HCT116 (cell line): ENCODE measurements around the gene NEU4. TPM values are rescaled to one million over a fixed set of nuclear protein-coding genes. Genes with fewer than 3 reads are reported as not detected.

ENCODE experiments used
- ATAC-seq: fragments of 200-7000 bp; cut with Tn5 transposase; 2 replicates; pipeline ENCODE4 v1.9.1; 2020; ENCODE audit warnings: mild to moderate bottlenecking, moderate library complexity
- BruUV-seq: library from RNA; stranded (reverse); fragments of 400-500 nt; replicated peaks from 2 replicates; lab custom pipeline; 2021; lab: Mats Ljungman, UMichigan
- CTCF ChIA-PET: fragments of 300-600 bp; sonication (Branson Sonifier 250); formaldehyde crosslinking; loops from one replicate; lab custom pipeline; 2021; ENCODE audit warnings: antibody characterized with exemption; lab: Charles Lee
- POLR2A ChIA-PET: fragments of 300-600, 350-600 bp; sonication (Branson Sonifier 250); formaldehyde crosslinking; loops from one replicate; lab custom pipeline; 2021; ENCODE audit warnings: antibody characterized with exemption; lab: Charles Lee
- RAD21 ChIA-PET, 2 experiments: fragments of 300-600 bp; sonication (Branson Sonifier 250); formaldehyde crosslinking; loops; one replicate each; lab custom pipeline; 2023; ENCODE audit warnings: low total read pairs in 2 of 2; ENCODE audit not compliant: uncharacterized antibody in 2 of 2, unreplicated experiment in 2 of 2, low non-redundant PET in 1 of 2; lab: Charles Lee
- DNase-seq: peaks from one replicate; pipeline ENCODE4 v3.0.0-alpha.2; 2010; ENCODE audit warnings: low read depth, low spot score
- H2AFZ ChIP-seq: fragments of 200-600 bp; shearing (Covaris generic), sonication (generic); 2 replicates; pipeline ENCODE4 v1.6.1; 2017; ENCODE audit warnings: low read depth, mixed run types, mixed read lengths, antibody characterized with exemption, low read length; ENCODE audit not compliant: poor library complexity, severe bottlenecking
- H3K27ac ChIP-seq: 2 replicates; pipeline ENCODE4 v1.5.1; 2012; ENCODE audit warnings: low read depth, low read length
- H3K27me3 ChIP-seq: fragments of 200-600 bp; sonication (generic); 2 replicates; pipeline ENCODE4 v1.6.1; 2016; ENCODE audit warnings: mixed run types, low read length, mixed read lengths; ENCODE audit not compliant: insufficient read depth
- H3K36me3 ChIP-seq, 2 experiments: fragments of 200-500 bp in 1 of 2; fragments of 200-600 bp in 1 of 2; sonication (Bioruptor generic) in 1 of 2; sonication (generic) in 1 of 2; 2 replicates each; pipeline versions ENCODE4 v1.5.1 to v1.6.1; 2014 to 2016; ENCODE audit warnings: low read length in 2 of 2, inconsistent platforms in 1 of 2, mixed read lengths in 1 of 2, mixed run types in 1 of 2; ENCODE audit not compliant: insufficient read depth in 2 of 2, control insufficient read depth in 1 of 2
- H3K4me1 ChIP-seq, 2 experiments: fragments of 200-600 bp in 1 of 2; sonication (generic) in 1 of 2; 2 replicates each; pipeline versions ENCODE4 v1.5.1 to v1.6.1; 2012 to 2017; ENCODE audit warnings: low read length in 2 of 2, inconsistent platforms in 1 of 2, mild to moderate bottlenecking in 1 of 2, mixed read lengths in 1 of 2, mixed run types in 1 of 2, moderate library complexity in 1 of 2; ENCODE audit not compliant: insufficient read depth in 2 of 2, control insufficient read depth in 1 of 2
- H3K4me2 ChIP-seq: fragments of 200-600 bp; sonication (generic); 2 replicates; pipeline ENCODE4 v1.6.1; 2017; ENCODE audit warnings: mixed run types, low read length, mixed read lengths
- H3K4me3 ChIP-seq, 2 experiments: fragments of 200-600 bp in 1 of 2; sonication (generic) in 1 of 2; replicated peaks in 1 of 2; 2 replicates each; pipeline ENCODE4 v1.5.1; 2011 to 2016; ENCODE audit warnings: low read length in 2 of 2, control low read depth in 1 of 2, low read depth in 1 of 2, mild to moderate bottlenecking in 1 of 2, mixed read lengths in 1 of 2, mixed run types in 1 of 2
- H3K79me2 ChIP-seq: fragments of 200-600 bp; sonication (generic); 2 replicates; pipeline ENCODE4 v1.6.1; 2017; ENCODE audit warnings: mild to moderate bottlenecking, mixed run types, low read length, moderate library complexity, mixed read lengths; ENCODE audit not compliant: insufficient read depth
- H3K9ac ChIP-seq: fragments of 200-600 bp; sonication (generic); 2 replicates; pipeline ENCODE4 v1.6.1; 2016; ENCODE audit warnings: low read length, mixed read lengths
- H3K9me2 ChIP-seq: fragments of 200-600 bp; sonication (generic), shearing (Covaris generic); 2 replicates; pipeline ENCODE4 v1.6.1; 2017; ENCODE audit warnings: mixed run types, mild to moderate bottlenecking, moderate library complexity; ENCODE audit not compliant: insufficient read depth
- H3K9me3 ChIP-seq, 2 experiments: fragments of 200-500 bp in 1 of 2; fragments of 200-600 bp in 1 of 2; sonication (Bioruptor generic) in 1 of 2; sonication (generic) in 1 of 2; 2 replicates each; pipeline ENCODE4 v1.6.1; 2014 to 2017; ENCODE audit warnings: low read length in 2 of 2, mixed read lengths in 2 of 2, inconsistent platforms in 1 of 2, low read depth in 1 of 2, mild to moderate bottlenecking in 1 of 2, mixed run types in 1 of 2, moderate library complexity in 1 of 2; ENCODE audit not compliant: control insufficient read depth in 1 of 2, insufficient read depth in 1 of 2
- H4K20me1 ChIP-seq: fragments of 200-600 bp; sonication (generic), shearing (Covaris generic); 2 replicates; pipeline ENCODE4 v1.6.1; 2017; ENCODE audit warnings: mixed run types, mild to moderate bottlenecking, moderate library complexity; ENCODE audit not compliant: insufficient read depth
- EGR1 ChIP-seq: IDR thresholded peaks from 2 replicates; pipeline ENCODE4 v1.6.1; 2012; ENCODE audit warnings: low read depth
- EZH2phosphoT487 ChIP-seq: fragments of 200-600 bp; IDR thresholded peaks from 2 replicates; pipeline ENCODE4 v1.6.1; 2018; ENCODE audit warnings: antibody characterized with exemption, borderline replicate concordance
- FOSL1 ChIP-seq: IDR thresholded peaks from 2 replicates; pipeline ENCODE4 v1.6.1; 2012; ENCODE audit warnings: low read depth
- JUND ChIP-seq: IDR thresholded peaks from 2 replicates; pipeline ENCODE4 v1.6.1; 2012
- POLR2A ChIP-seq: IDR thresholded peaks from 2 replicates; pipeline ENCODE4 v1.7.0; 2011; ENCODE audit warnings: borderline replicate concordance; ENCODE audit not compliant: insufficient read depth, insufficient read length; ENCODE audit errors: extremely low read depth
- POLR2AphosphoS5 ChIP-seq: IDR thresholded peaks from 2 replicates; pipeline ENCODE4 v1.6.1; 2011; ENCODE audit warnings: mild to moderate bottlenecking, low read depth, low read length, moderate library complexity
- RAD21 ChIP-seq: IDR thresholded peaks from 2 replicates; pipeline ENCODE4 v1.6.1; 2012; ENCODE audit warnings: low read depth, mild to moderate bottlenecking
- SIN3A ChIP-seq: IDR thresholded peaks from 2 replicates; pipeline ENCODE4 v1.6.1; 2012; ENCODE audit warnings: low read depth
- SRF ChIP-seq: IDR thresholded peaks from 2 replicates; pipeline ENCODE4 v1.6.1; 2012; ENCODE audit warnings: low read depth
- YY1 ChIP-seq: IDR thresholded peaks from 2 replicates; pipeline ENCODE4 v1.6.1; 2011; ENCODE audit warnings: low read length, low read depth, moderate library complexity, mild to moderate bottlenecking; ENCODE audit not compliant: insufficient replicate concordance; ENCODE audit errors: extremely low read depth
- ZFX ChIP-seq: fragments of 450-650 bp; IDR thresholded peaks from 2 replicates; pipeline ENCODE4 v1.6.1; 2017
- intact Hi-C: fragments of 100-400 bp; cut with micrococcal nuclease; formaldehyde crosslinking; loops from 2 replicates; pipeline ENCODE4 v1.10.0; 2022
- total RNA-seq: library from RNA; stranded (reverse); gene quantifications from one replicate; pipeline ENCODE4 v1.2.1, GENCODE V29; 2021; ENCODE audit not compliant: unreplicated experiment
- TF ChIP-seq, protein P1 (sequence below): IDR thresholded peaks from 2 replicates; pipeline ENCODE4 v1.6.1; 2012; ENCODE audit warnings: low read depth
- TF ChIP-seq, protein P2 (sequence below): IDR thresholded peaks from 2 replicates; pipeline ENCODE4 v1.6.1; 2012

NEU4 gene
- total RNA-seq, 1 experiment from 2014 or later: 0.34 TPM

DNA sequence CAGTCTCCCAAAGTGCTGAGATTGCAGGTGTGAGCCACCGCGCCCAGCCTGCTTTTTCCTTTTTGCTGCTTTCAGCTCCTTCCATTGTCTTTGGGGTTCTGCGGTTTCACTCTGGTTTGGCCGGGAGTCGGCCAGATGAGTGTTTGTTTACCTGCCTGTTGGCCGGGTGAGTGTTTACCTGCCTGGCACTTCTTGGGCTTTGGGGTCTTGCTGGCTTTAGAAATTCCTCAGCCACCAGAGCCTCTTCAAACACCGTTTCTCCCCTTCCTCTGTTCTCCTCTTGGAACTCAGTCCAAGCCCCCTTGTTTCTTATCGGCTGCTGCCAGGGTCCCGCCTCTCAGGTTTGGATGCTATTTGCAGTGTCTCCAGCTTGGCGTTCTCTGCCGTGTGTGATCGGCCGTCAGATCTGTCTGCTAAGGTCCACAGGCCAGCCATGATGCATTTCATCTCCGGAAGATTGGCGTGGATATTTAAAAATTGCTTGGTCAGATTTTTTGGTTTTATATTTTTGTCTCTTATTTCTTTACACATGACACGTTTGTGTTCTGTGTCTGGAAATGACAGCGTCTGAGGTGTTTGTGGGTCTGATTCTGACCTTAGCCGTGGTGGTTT, 46.6 kb upstream of the NEU4 start:
- Histone ChIP-seq H3K4me2 (no peak overlapping the region), H3K9me2 (no peaks in the 10 kb centered on the region), H3K79me2 (no peaks in the 10 kb centered on the region), H4K20me1 (no peaks in the 10 kb centered on the region), H3K9ac (no peak overlapping the region)
- BruUV-seq: no TSS peak
- RAD21 ChIA-PET: interaction anchor here in 1 of 2 experiments (0.7 kb wide), 1 partner anchor 234 kb away, joined by 4 read pairs; no protein-coding TSS in a partner anchor
- POLR2A ChIA-PET: no interaction called here
- TF ChIP-seq JUND (no peak), YY1 (no peak), EGR1 (no peak), RAD21 (no peak), POLR2AphosphoS5 (no peak), ZFX (no peak)
- TF ChIP-seq, all 23 proteins: peak for 0
- intact Hi-C loops: no loop called here
- no peak for ATAC-seq
- Histone ChIP-seq H3K27me3 (no peaks in the 10 kb centered on the region), H3K27ac (no peak overlapping the region), H2AFZ (no peak overlapping the region), H3K4me1 (no peaks in the 10 kb centered on the region), H3K36me3 (peaks cover 11 to 17% of the 10 kb centered on the region in 2 experiments; a peak in 3 of 4 replicates), H3K9me3 (no peaks in the 10 kb centered on the region), H3K4me3 (no peak overlapping the region)
- CTCF ChIA-PET: no interaction called here
- DNase-seq: no peak

DNA sequence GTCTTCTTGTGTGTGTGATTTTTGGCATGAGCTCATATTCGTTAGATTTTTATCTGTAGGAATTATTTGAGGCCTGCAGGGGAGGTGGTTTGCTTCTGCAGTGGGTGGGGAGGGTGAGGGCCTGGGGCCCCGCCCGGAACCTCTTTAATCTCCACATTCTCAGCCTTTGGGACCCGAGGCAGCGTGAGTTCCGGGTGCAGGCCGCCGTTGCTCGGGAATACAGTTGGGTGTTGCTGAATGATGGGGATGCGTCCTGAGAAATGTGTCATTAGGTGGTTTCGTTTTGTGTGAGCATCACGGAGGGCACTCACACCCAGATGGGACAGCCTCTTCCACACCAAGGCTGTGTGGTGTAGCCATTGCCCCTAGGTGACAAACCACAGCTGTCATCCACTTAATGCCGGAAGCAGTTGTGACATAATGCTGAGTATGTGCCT, 46.0 kb upstream of the NEU4 start:
- Histone ChIP-seq H3K9ac (no peak overlapping the region), H3K27ac (no peak overlapping the region), H3K4me2 (no peak overlapping the region), H3K36me3 (peaks cover 9 to 15% of the 10 kb centered on the region in 2 experiments; a peak in 3 of 4 replicates), H3K27me3 (no peaks in the 10 kb centered on the region), H3K9me2 (no peaks in the 10 kb centered on the region), H4K20me1 (no peaks in the 10 kb centered on the region), H3K4me1 (no peaks in the 10 kb centered on the region), H3K4me3 (no peak overlapping the region), H3K9me3 (no peaks in the 10 kb centered on the region), H2AFZ (no peak overlapping the region), H3K79me2 (no peaks in the 10 kb centered on the region)
- TF ChIP-seq RAD21 (no peak), POLR2A (no peak), SRF (no peak), FOSL1 (no peak), EZH2phosphoT487 (no peak), SIN3A (no peak)
- TF ChIP-seq, protein P1, sequence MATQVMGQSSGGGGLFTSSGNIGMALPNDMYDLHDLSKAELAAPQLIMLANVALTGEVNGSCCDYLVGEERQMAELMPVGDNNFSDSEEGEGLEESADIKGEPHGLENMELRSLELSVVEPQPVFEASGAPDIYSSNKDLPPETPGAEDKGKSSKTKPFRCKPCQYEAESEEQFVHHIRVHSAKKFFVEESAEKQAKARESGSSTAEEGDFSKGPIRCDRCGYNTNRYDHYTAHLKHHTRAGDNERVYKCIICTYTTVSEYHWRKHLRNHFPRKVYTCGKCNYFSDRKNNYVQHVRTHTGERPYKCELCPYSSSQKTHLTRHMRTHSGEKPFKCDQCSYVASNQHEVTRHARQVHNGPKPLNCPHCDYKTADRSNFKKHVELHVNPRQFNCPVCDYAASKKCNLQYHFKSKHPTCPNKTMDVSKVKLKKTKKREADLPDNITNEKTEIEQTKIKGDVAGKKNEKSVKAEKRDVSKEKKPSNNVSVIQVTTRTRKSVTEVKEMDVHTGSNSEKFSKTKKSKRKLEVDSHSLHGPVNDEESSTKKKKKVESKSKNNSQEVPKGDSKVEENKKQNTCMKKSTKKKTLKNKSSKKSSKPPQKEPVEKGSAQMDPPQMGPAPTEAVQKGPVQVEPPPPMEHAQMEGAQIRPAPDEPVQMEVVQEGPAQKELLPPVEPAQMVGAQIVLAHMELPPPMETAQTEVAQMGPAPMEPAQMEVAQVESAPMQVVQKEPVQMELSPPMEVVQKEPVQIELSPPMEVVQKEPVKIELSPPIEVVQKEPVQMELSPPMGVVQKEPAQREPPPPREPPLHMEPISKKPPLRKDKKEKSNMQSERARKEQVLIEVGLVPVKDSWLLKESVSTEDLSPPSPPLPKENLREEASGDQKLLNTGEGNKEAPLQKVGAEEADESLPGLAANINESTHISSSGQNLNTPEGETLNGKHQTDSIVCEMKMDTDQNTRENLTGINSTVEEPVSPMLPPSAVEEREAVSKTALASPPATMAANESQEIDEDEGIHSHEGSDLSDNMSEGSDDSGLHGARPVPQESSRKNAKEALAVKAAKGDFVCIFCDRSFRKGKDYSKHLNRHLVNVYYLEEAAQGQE: no peak
- TF ChIP-seq, protein P2, sequence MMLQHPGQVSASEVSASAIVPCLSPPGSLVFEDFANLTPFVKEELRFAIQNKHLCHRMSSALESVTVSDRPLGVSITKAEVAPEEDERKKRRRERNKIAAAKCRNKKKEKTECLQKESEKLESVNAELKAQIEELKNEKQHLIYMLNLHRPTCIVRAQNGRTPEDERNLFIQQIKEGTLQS: no peak
- no peak for DNase-seq
- no TSS peak for BruUV-seq
- ChIA-PET POLR2A (no interaction called here), CTCF (no interaction called here), RAD21 (no interaction called here)
- intact Hi-C loops: no loop called here
- ATAC-seq: no peak
